K562 (cell line): Measurements from ENCODE around the gene B4GALT7. TPM values are rescaled to one million over a fixed set of nuclear protein-coding genes. Genes with fewer than 3 reads are reported as not detected.

ENCODE experiments used
- ATF7 ChIP-seq: fragments of 450-650 bp; IDR thresholded peaks from 2 replicates; pipeline ENCODE4 v1.7.1; 2014; ENCODE audit warnings: mild to moderate bottlenecking, moderate library complexity
- CBX1 ChIP-seq: sonication (generic); IDR thresholded peaks from 2 replicates; pipeline ENCODE4 v1.6.1; 2016; ENCODE audit warnings: antibody characterized with exemption, low read depth, mild to moderate bottlenecking
- CXXC5 ChIP-seq: fragments of 250-450 bp; sonication (Bioruptor Pico); IDR thresholded peaks from 2 replicates; pipeline ENCODE4 v1.8.0; 2022; ENCODE audit warnings: inconsistent platforms, mild to moderate bottlenecking, moderate library complexity
- ILF3 ChIP-seq: fragments of 450-650 bp; IDR thresholded peaks from 2 replicates; pipeline ENCODE4 v1.6.1; 2018; ENCODE audit warnings: antibody characterized with exemption, mild to moderate bottlenecking, moderate library complexity, borderline replicate concordance
- KDM5B ChIP-seq: fragments of 200-600 bp; sonication (generic); IDR thresholded peaks from 2 replicates; pipeline ENCODE4 v1.6.1; 2012; ENCODE audit warnings: low read depth, mild to moderate bottlenecking, moderate library complexity, low read length, control low read depth, inconsistent platforms; ENCODE audit not compliant: insufficient replicate concordance
- L3MBTL2 ChIP-seq: fragments of 450-650 bp; IDR thresholded peaks from 2 replicates; pipeline ENCODE4 v1.6.1; 2016; ENCODE audit warnings: mild to moderate bottlenecking, moderate library complexity
- MYC ChIP-seq, 2 experiments: fragments of 250-450 bp in 1 of 2; sonication (Bioruptor Pico) in 1 of 2; IDR thresholded peaks; 2 replicates each; pipeline versions ENCODE4 v1.5.1 to v1.6.1; 2012 to 2021; ENCODE audit warnings: low read depth in 2 of 2, borderline replicate concordance in 1 of 2, improper control_type of control experiment in 1 of 2, low read length in 1 of 2, mild to moderate bottlenecking in 1 of 2, moderate library complexity in 1 of 2
- NONO ChIP-seq, 2 experiments: fragments of 200-400 bp in 1 of 2; fragments of 450-650 bp in 1 of 2; formaldehyde crosslinking in 1 of 2; IDR thresholded peaks; 2 replicates each; pipeline ENCODE4 v1.6.1; 2017; ENCODE audit warnings: low read depth in 2 of 2, mild to moderate bottlenecking in 2 of 2, moderate library complexity in 2 of 2, low read length in 1 of 2
- NR2C2 ChIP-seq, 2 experiments: fragments of 200-800 bp in 1 of 2; sonication (Bioruptor generic) in 1 of 2; sonication (generic) in 1 of 2; formaldehyde crosslinking in 1 of 2; IDR thresholded peaks; 2 replicates each; pipeline versions ENCODE4 v1.6.1 to v1.8.0; 2016 to 2022; ENCODE audit warnings: mild to moderate bottlenecking in 1 of 2, missing compliant biosample characterization in 1 of 2, missing genetic modification characterization in 1 of 2, missing genetic modification reagents in 1 of 2
- POLR2AphosphoS5 ChIP-seq: IDR thresholded peaks from 2 replicates; pipeline ENCODE4 v1.6.1; 2011; ENCODE audit warnings: mild to moderate bottlenecking, low read depth, low read length, moderate library complexity; ENCODE audit not compliant: control insufficient read depth, insufficient read depth
- POLR2H ChIP-seq: IDR thresholded peaks from 2 replicates; pipeline ENCODE4 v1.6.1; 2016; ENCODE audit warnings: missing genetic modification characterization, low read depth, mild to moderate bottlenecking, control low read depth, missing compliant biosample characterization, moderate library complexity
- RBM22 ChIP-seq: fragments of 200-400 bp; formaldehyde crosslinking; IDR thresholded peaks from 2 replicates; pipeline ENCODE4 v1.6.1; 2018; ENCODE audit warnings: low read length, low read depth; ENCODE audit not compliant: poor library complexity, severe bottlenecking
- RUNX1 ChIP-seq: sonication (generic); IDR thresholded peaks from 2 replicates; pipeline ENCODE4 v1.6.1; 2016; ENCODE audit warnings: antibody characterized with exemption, low read depth
- SIX5 ChIP-seq, 2 experiments: IDR thresholded peaks; 2 replicates each; pipeline ENCODE4 v1.6.1; 2011; ENCODE audit warnings: low read length in 2 of 2, borderline replicate concordance in 1 of 2, low read depth in 1 of 2, mild to moderate bottlenecking in 1 of 2, moderate library complexity in 1 of 2; ENCODE audit not compliant: insufficient read depth in 1 of 2
- SMAD4 ChIP-seq: fragments of 250-450 bp; sonication (Bioruptor Pico); conservative IDR thresholded peaks from 2 replicates; pipeline ENCODE4 v1.8.0; 2021; ENCODE audit warnings: inconsistent platforms, mild to moderate bottlenecking, moderate library complexity
- VEZF1 ChIP-seq: fragments of 200-800 bp; sonication (Bioruptor generic); IDR thresholded peaks from 2 replicates; pipeline ENCODE4 v1.6.1; 2017; ENCODE audit warnings: missing genetic modification characterization, missing compliant biosample characterization
- XRCC5 ChIP-seq: fragments of 200-400 bp; formaldehyde crosslinking; IDR thresholded peaks from 2 replicates; pipeline ENCODE4 v1.6.1; 2017; ENCODE audit warnings: low read depth, mild to moderate bottlenecking, low read length
- ZBTB1 ChIP-seq: sonication (generic); formaldehyde crosslinking; IDR thresholded peaks from 2 replicates; pipeline ENCODE4 v1.8.1; 2023; ENCODE audit warnings: missing genetic modification reagents, low read depth, mild to moderate bottlenecking, borderline replicate concordance
- ZC3H11A ChIP-seq: IDR thresholded peaks from 2 replicates; pipeline ENCODE4 v1.6.1; 2012; ENCODE audit warnings: low read depth, low read length, improper control_type of control experiment
- ZMIZ1 ChIP-seq, 2 experiments: fragments of 150-350 bp in 1 of 2; IDR thresholded peaks; 2 replicates each; pipeline ENCODE4 v1.6.1; 2012 to 2016; ENCODE audit warnings: low read depth in 2 of 2, low read length in 2 of 2, mild to moderate bottlenecking in 1 of 2, moderate library complexity in 1 of 2
- ZNF717 ChIP-seq: fragments of 250-450 bp; sonication (Bioruptor Pico); IDR thresholded peaks from 2 replicates; pipeline ENCODE4 v1.5.0; 2021
- polyA plus RNA-seq, 8 experiments: library from polyadenylated mRNA; depleted of rRNA in 4 of 8; stranded (reverse) in 5 of 8; unstranded in 3 of 8; fragments of >200 nt; fragmentation: Nextera tagmentation in 2 of 8; fragmentation: Illumina TruSeq in 1 of 8; extraction: Ambion mirVana in 2 of 8; extraction: Trizol in 1 of 8; gene quantifications; 2 replicates each; pipeline versions ENCODE4 v1.2.1 to v1.2.3, GENCODE V29; 2011 to 2014; ENCODE audit warnings: inconsistent platforms in 1 of 8, missing spikeins in 1 of 8
- total RNA-seq, 7 experiments: library from RNA; depleted of rRNA in 6 of 7; stranded (reverse); fragments of >200 nt in 6 of 7; fragmentation: Illumina TruSeq in 2 of 7; extraction: Trizol in 2 of 7; gene quantifications; 2 replicates each; pipeline versions ENCODE4 v1.2.1 to v1.2.3, GENCODE V29; 2011 to 2021; ENCODE audit warnings: low replicate concordance in 1 of 7

The B4GALT7 gene
- total and polyA plus RNA-seq, 9 of the 15 experiments (the other 6 are each of a cell fraction or from before 2014, with no cell fraction given) = 0.34 to 17.7 (median 9.1) TPM

GRCh38 chr5:177599731-177600507 is at the start of gene B4GALT7 (continued):
- TF ChIP-seq ZC3H11A (peak; percentile 84; the same call in 1 of the 2 replicates), XRCC5 (no peak), CBX1 (peak; percentile 87), ZNF717 (CRISPR knock-in tag) (no peak), L3MBTL2 (peak; percentile 79), RBM22 (peak; percentile 32), NONO (IDR thresholded peaks at IDR 0.05; ENCODE audit: low read depth in 2 of 2, low read length in 1 of 2) (peak in 1 of 2 experiments; percentile 80; a peak in 3 of 4 replicates), ZMIZ1 (IDR thresholded peaks at IDR 0.05; ENCODE audit: low read depth in 2 of 2, low read length in 2 of 2) (0 out of 4 replicates have a peak, but pooled peaks of 1 of the 2 experiments have one; percentile 50), SMAD4 (CRISPR knock-in tag) (peak; percentile 76), SIX5 (IDR thresholded peaks at IDR 0.05; ENCODE audit: borderline replicate concordance in 1 of 2, insufficient read depth in 1 of 2, low read depth in 1 of 2, low read length in 2 of 2) (peak; percentile 62 to 72; a peak in 3 of 4 replicates), KDM5B (peak; percentile 95), ILF3 (0 out of 2 replicates have a peak, but pooled peaks have one; percentile 25), ATF7 (peak; percentile 51; the same call in 1 of the 2 replicates), ZBTB1 (CRISPR knock-in tag) (peak; percentile 96), POLR2AphosphoS5 (peak; percentile 51; the same call in 1 of the 2 replicates), NR2C2 (CRISPR knock-in tag; IDR thresholded peaks at IDR 0.05) (peak; percentile 64; the same call in 1 of the 2 replicates), NR2C2 (tag; IDR thresholded peaks at IDR 0.05) (peak; percentile 83), VEZF1 (peak; percentile 70), POLR2H (peak; percentile 78; the same call in 1 of the 2 replicates), CXXC5 (CRISPR knock-in tag) (peak; percentile 86), RUNX1 (no peak), MYC (IDR thresholded peaks at IDR 0.05; ENCODE audit: low read depth, low read length) (peak; percentile 86), MYC (CRISPR knock-in tag; IDR thresholded peaks at IDR 0.05; ENCODE audit: borderline replicate concordance, low read depth) (0 out of 2 replicates have a peak, but pooled peaks have one; percentile 32)
